HG03045 (cell line): ENCODE results near the gene HNRNPLL.
"Not testable (repeated sequence)": the region's sequence is repeated elsewhere in the genome, so short reads cannot be mapped to it uniquely, and the experiment has no call there.

Experiments used
- ATAC-seq: cut with Tn5 transposase; IDR thresholded peaks from one replicate; pipeline ENCODE4 v1.9.1; 2021; ENCODE audit warnings: mild to moderate bottlenecking, moderate library complexity; ENCODE audit not compliant: unreplicated experiment

HNRNPLL gene

GRCh38 chr2:38602732-38603401 is at the start of gene HNRNPLL:
HNRNPLL (minus strand) TSS chr2:38602928; CDS start chr2:38602626, 302 bp downstream.
- peak; percentile 88 for ATAC-seq

- no peak for ATAC-seq
Observed at GRCh38 chr2:38650717-38651116, 48.0 kb upstream of the HNRNPLL start.

- ATAC-seq, result no peak
Observed at GRCh38 chr2:38650012-38650411, 47.3 kb upstream of the HNRNPLL start.

- ATAC-seq, result no peak
Observed at GRCh38 chr2:38649176-38649728, 46.5 kb upstream of the HNRNPLL start.

GRCh38 chr2:38648107-38648761 is 45.5 kb upstream of the HNRNPLL start:
- no peak for ATAC-seq

GRCh38 chr2:38643683-38644511 is 41.2 kb upstream of the HNRNPLL start:
- not testable (repeated sequence) for ATAC-seq

- ATAC-seq, result no peak
Observed at GRCh38 chr2:38643021-38643671, 40.4 kb upstream of the HNRNPLL start.

- ATAC-seq, result not testable (repeated sequence)
Observed at GRCh38 chr2:38642373-38643017, 39.8 kb upstream of the HNRNPLL start.

- no peak for ATAC-seq
Observed at GRCh38 chr2:38636069-38636468, 33.3 kb upstream of the HNRNPLL start.

GRCh38 chr2:38635139-38635538 is 32.4 kb upstream of the HNRNPLL start:
- no peak for ATAC-seq

GRCh38 chr2:38634684-38635083 is 32.0 kb upstream of the HNRNPLL start:
- ATAC-seq, result peak; percentile 83

- no peak for ATAC-seq
Observed at GRCh38 chr2:38633895-38634294, 31.2 kb upstream of the HNRNPLL start.

- no peak for ATAC-seq
Observed at GRCh38 chr2:38632980-38633379, 30.3 kb upstream of the HNRNPLL start.

GRCh38 chr2:38631976-38632375 is 29.2 kb upstream of the HNRNPLL start:
- ATAC-seq, result no peak

- ATAC-seq, result no peak
Observed at GRCh38 chr2:38629684-38630083, 27.0 kb upstream of the HNRNPLL start.

- ATAC-seq, result no peak
Observed at GRCh38 chr2:38627391-38627790, 24.7 kb upstream of the HNRNPLL start.

- ATAC-seq, result no peak
Observed at GRCh38 chr2:38626326-38627035, 23.8 kb upstream of the HNRNPLL start.

- no peak for ATAC-seq
Observed at GRCh38 chr2:38622210-38622609, 19.5 kb upstream of the HNRNPLL start.

GRCh38 chr2:38621018-38621417 is 18.3 kb upstream of the HNRNPLL start:
- ATAC-seq, result no peak
